ENCODE measurements around the gene ALG14. TPM values are rescaled to one million over a fixed set of nuclear protein-coding genes. Genes with fewer than 3 reads are reported as not detected.

The ALG14 gene
- total and polyA plus RNA-seq, 2 donors (not counting 1 experiment from before 2014, with no cell fraction given): 3.5 to 3.8 TPM

- Histone ChIP-seq H3K9ac (ENCODE audit: insufficient read depth, low read length) (no peak overlapping the region), H4K20me1 (ENCODE audit: control insufficient read depth, extremely low read depth, insufficient read depth, low read length) (no peaks in the 10 kb centered on the region), H3K9me3 (ENCODE audit: control insufficient read depth, insufficient read depth, low read depth, low read length) (no peaks in the 10 kb centered on the region), H2AFZ (ENCODE audit: low read length) (no peak overlapping the region), H3K27me3 (ENCODE audit: control insufficient read depth, insufficient read depth, low read length) (no peaks in the 10 kb centered on the region), H3K4me1 (ENCODE audit: control insufficient read depth, extremely low read depth, insufficient read depth, low read length) (peaks cover 10% of the 10 kb centered on the region), H3K4me2 (ENCODE audit: extremely low read depth, insufficient read depth, low read length) (peak overlapping the region; percentile 49), H3K79me2 (ENCODE audit: control insufficient read depth, insufficient read depth, low read length) (no peaks in the 10 kb centered on the region), H3K4me3 (replicated peaks in 1 of 4; ENCODE audit: control extremely low read depth in 1 of 4, insufficient read depth in 1 of 4, low read depth in 3 of 4, low read length in 4 of 4) (no peak overlapping the region), H3K27ac (ENCODE audit: insufficient read depth, low read length) (peak overlapping the region; percentile 73), H3K36me3 (ENCODE audit: control insufficient read depth, insufficient read depth, low read length) (no peaks in the 10 kb centered on the region)
- TF ChIP-seq CTCF (conservative IDR thresholded peaks at IDR 0.05 in 1 of 2, IDR thresholded peaks at IDR 0.05 in 1 of 2; ENCODE audit: low read depth in 1 of 2, low read length in 2 of 2): no peak
- TF ChIP-seq EZH2 (IDR thresholded peaks at IDR 0.05; ENCODE audit: low read length, missing control alignments): no peak
- peak; percentile 37 to 38 for DNase-seq (ENCODE audit: low read depth in 2 of 2)
These were observed 69.4 kb downstream of the ALG14 start for GRCh38 chr1:95003433-95003738.

DNA sequence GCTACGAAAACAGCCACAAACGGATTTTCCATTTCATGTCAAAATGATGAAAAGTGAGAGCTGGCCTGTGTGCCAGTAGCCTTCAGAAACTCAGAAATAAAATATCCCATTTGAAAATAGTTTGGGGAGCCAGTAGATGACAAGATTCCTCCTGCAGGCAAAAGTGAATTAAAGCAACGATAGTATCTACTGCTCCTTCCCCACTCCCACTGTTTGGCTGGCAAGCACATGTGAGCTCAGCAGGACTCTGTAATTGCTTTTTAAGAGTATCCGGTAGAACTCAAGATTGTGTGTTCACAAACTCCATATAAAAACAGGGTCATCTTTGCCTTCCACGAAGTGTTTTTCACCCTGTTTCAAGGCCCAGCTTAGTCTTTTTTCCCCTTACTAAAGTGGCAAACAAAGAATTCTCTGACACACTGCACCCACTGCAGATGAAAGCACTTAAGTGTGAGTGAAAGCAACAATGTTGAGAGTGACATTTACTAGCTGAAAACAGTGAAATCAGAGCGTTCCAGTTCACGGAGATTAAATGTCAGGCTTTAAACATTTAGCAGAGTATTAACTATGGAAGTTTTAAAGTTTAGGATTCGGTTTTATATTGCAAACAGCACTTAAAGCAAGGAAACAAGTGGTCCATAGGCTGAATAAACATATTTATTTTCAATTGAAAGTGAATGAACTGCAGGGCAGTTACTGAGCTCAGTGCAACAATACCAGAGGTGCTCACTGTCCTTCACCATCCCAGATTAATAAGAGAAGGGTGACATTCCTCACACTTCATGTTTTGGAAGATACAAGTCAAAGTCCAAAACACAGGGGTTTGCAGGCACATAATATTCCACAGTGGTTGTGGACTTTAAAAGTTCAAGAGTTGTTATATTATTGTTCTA is 70.0 kb downstream of the ALG14 start:
- Histone ChIP-seq H3K27ac (ENCODE audit: insufficient read depth, low read length) (peak overlapping the region; percentile 73), H3K79me2 (ENCODE audit: control insufficient read depth, insufficient read depth, low read length) (no peaks in the 10 kb centered on the region), H3K27me3 (ENCODE audit: control insufficient read depth, insufficient read depth, low read length) (no peaks in the 10 kb centered on the region), H3K4me3 (replicated peaks in 1 of 4; ENCODE audit: control extremely low read depth in 1 of 4, insufficient read depth in 1 of 4, low read depth in 3 of 4, low read length in 4 of 4) (no peak overlapping the region), H2AFZ (ENCODE audit: low read length) (peak overlapping the region; percentile 84), H3K9me3 (ENCODE audit: control insufficient read depth, insufficient read depth, low read depth, low read length) (no peaks in the 10 kb centered on the region), H3K4me1 (ENCODE audit: control insufficient read depth, extremely low read depth, insufficient read depth, low read length) (peaks cover 10% of the 10 kb centered on the region), H3K36me3 (ENCODE audit: control insufficient read depth, insufficient read depth, low read length) (no peaks in the 10 kb centered on the region), H3K9ac (ENCODE audit: insufficient read depth, low read length) (no peak overlapping the region), H4K20me1 (ENCODE audit: control insufficient read depth, extremely low read depth, insufficient read depth, low read length) (no peaks in the 10 kb centered on the region), H3K4me2 (ENCODE audit: extremely low read depth, insufficient read depth, low read length) (peak overlapping the region; percentile 49)
- DNase-seq (ENCODE audit: low read depth in 2 of 2): peak; percentile 45 to 49
- TF ChIP-seq CTCF (conservative IDR thresholded peaks at IDR 0.05 in 1 of 2, IDR thresholded peaks at IDR 0.05 in 1 of 2; ENCODE audit: low read depth in 1 of 2, low read length in 2 of 2): no peak
- no peak for TF ChIP-seq EZH2 (IDR thresholded peaks at IDR 0.05; ENCODE audit: low read length, missing control alignments)

DNA sequence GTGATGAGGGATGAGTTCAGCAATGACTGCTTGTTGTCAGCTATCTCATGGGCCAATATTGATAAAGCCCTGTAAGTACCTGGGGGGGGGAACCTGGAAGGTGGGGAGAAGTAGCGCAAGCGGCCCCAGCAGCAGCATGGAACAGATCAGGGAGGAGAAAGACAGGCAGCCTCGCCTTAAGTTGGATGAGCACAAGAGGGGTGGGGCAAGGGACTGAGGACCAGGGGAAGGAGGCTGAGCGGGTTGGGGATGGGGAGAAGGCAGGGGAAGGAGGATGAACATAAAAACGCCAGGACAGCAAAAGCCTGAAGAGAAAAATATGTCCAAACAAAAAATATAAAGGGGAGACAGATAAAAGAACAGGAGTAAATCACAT is 70.6 kb downstream of the ALG14 start:
- DNase-seq (ENCODE audit: low read depth in 2 of 2): no peak
- H4K20me1 ChIP-seq (ENCODE audit: control insufficient read depth, extremely low read depth, insufficient read depth, low read length): no peaks in the 10 kb centered on the region
- H3K9ac ChIP-seq (ENCODE audit: insufficient read depth, low read length): no peak overlapping the region
- peak overlapping the region; percentile 18 for H3K27ac ChIP-seq (ENCODE audit: insufficient read depth, low read length)
- no peaks in the 10 kb centered on the region for H3K36me3 ChIP-seq (ENCODE audit: control insufficient read depth, insufficient read depth, low read length)
- no peaks in the 10 kb centered on the region for H3K27me3 ChIP-seq (ENCODE audit: control insufficient read depth, insufficient read depth, low read length)
- peak overlapping the region; percentile 49 for H3K4me2 ChIP-seq (ENCODE audit: extremely low read depth, insufficient read depth, low read length)
- H2AFZ ChIP-seq (ENCODE audit: low read length): no peak overlapping the region
- H3K4me3 ChIP-seq (replicated peaks in 1 of 4; ENCODE audit: control extremely low read depth in 1 of 4, insufficient read depth in 1 of 4, low read depth in 3 of 4, low read length in 4 of 4): no peak overlapping the region
- H3K9me3 ChIP-seq (ENCODE audit: control insufficient read depth, insufficient read depth, low read depth, low read length): no peaks in the 10 kb centered on the region
- H3K79me2 ChIP-seq (ENCODE audit: control insufficient read depth, insufficient read depth, low read length): no peaks in the 10 kb centered on the region
- no peak for TF ChIP-seq EZH2 (IDR thresholded peaks at IDR 0.05; ENCODE audit: low read length, missing control alignments)
- TF ChIP-seq CTCF (conservative IDR thresholded peaks at IDR 0.05 in 1 of 2, IDR thresholded peaks at IDR 0.05 in 1 of 2; ENCODE audit: low read depth in 1 of 2, low read length in 2 of 2): no peak
- peaks cover 10% of the 10 kb centered on the region for H3K4me1 ChIP-seq (ENCODE audit: control insufficient read depth, extremely low read depth, insufficient read depth, low read length)
